NB4 (cell line): ENCODE results near the gene KRT222.

Experiments
- DNase-seq: peaks from one replicate; pipeline ENCODE4 v3.0.0; 2010; ENCODE audit warnings: low read depth
- H3K4me3 ChIP-seq: one replicate; pipeline ENCODE4 v1.5.1; 2011; ENCODE audit warnings: mild to moderate bottlenecking, low read depth, low read length, moderate library complexity
- CTCF ChIP-seq: IDR thresholded peaks from one replicate; pipeline ENCODE4 v1.5.1; 2012; ENCODE audit warnings: low read depth, low read length
- MYC ChIP-seq: IDR thresholded peaks from 2 replicates; pipeline ENCODE4 v1.6.1; 2011; ENCODE audit warnings: low read depth, low read length
- POLR2A ChIP-seq: IDR thresholded peaks from 2 replicates; pipeline ENCODE4 v1.6.1; 2011; ENCODE audit warnings: mild to moderate bottlenecking; ENCODE audit not compliant: insufficient read length; ENCODE audit errors: extremely low read depth
- TF ChIP-seq, protein P1 (sequence below): IDR thresholded peaks from 2 replicates; pipeline ENCODE4 v1.6.1; 2011; ENCODE audit warnings: low read depth, low read length

The KRT222 gene

GRCh38 chr17:40702271-40702670, 37.3 kb upstream of the KRT222 start:
- no peak overlapping the region for H3K4me3 ChIP-seq
- TF ChIP-seq POLR2A, result no peak
- TF ChIP-seq, protein P1, sequence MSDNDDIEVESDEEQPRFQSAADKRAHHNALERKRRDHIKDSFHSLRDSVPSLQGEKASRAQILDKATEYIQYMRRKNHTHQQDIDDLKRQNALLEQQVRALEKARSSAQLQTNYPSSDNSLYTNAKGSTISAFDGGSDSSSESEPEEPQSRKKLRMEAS, result no peak
- TF ChIP-seq CTCF, result no peak
- TF ChIP-seq MYC, result no peak

DNA sequence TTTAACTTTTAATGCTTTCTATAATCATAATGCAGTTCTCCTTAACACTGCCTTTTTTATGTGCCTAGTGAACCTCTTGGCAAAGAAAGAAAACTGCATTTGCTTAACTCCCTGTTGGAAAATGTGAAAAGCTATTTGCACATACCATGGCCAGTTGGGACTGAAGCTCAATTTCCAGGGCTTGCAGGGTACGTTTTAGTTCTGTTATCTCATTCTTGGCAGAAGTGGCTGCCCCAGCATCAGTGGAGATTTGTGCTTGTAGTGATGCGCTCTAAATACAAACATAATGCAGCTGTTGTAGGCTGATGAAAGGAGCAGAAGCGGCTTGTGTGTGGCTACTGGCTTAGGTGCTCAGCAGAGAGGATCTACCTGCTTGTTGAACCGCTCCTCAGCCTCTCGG, 34.9 kb upstream of the KRT222 start:
- TF ChIP-seq MYC, result no peak
- TF ChIP-seq, protein P1, result no peak
- no peak for TF ChIP-seq POLR2A
- no peak for DNase-seq

More at GRCh38 chr17:40702271-40702670, 37.3 kb upstream of the KRT222 start:
- DNase-seq, result no peak

DNA sequence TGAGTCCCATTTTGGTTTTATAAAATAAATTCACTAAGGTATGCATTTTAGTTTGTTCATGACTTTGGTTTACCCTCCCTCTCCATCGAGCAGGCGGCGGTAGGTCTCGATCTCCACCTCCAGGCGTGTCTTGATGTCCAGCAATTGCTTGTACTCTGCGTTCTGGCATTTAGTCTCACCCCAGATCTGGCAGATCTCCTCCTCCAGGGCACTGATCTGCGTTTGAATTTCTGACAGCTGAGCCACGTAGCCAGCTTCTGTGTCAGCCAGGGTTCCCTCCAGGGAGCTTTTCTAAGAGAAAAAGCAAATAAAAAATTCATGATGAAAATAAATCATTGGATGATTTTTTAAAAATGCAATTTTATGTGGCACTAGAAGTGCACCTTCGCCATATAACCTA, 34.4 kb upstream of the KRT222 start:
- no peak overlapping the region for H3K4me3 ChIP-seq
- DNase-seq, result no peak
- TF ChIP-seq, protein P1, result no peak
- TF ChIP-seq MYC (no peak), POLR2A (no peak), CTCF (no peak)

More for the DNA sequence above, 34.9 kb upstream of the KRT222 start:
- no peak overlapping the region for H3K4me3 ChIP-seq

DNA sequence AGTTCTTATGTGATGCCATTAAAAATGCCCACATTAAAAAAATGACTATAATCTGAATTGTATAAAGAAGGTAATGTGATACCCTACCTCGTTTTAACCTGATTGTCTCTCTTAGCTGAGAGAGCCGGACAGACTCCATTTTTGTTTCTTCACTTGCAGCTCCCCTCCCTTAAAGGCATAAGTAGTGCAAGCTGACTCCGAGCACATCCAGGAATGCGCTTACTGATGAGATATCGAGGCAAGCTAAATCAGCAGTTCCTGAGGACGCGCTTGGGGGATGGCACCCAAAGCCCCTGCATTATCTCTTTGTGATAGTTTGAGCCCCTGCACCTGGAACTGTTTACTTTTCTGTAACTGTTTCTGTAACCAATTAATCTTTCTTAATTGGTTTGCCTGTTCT, 32.3 kb upstream of the KRT222 start:
- TF ChIP-seq POLR2A (no peak), MYC (no peak), CTCF (no peak)
- TF ChIP-seq, protein P1, result no peak
- H3K4me3 ChIP-seq, result no peak overlapping the region
- no peak for DNase-seq

DNA sequence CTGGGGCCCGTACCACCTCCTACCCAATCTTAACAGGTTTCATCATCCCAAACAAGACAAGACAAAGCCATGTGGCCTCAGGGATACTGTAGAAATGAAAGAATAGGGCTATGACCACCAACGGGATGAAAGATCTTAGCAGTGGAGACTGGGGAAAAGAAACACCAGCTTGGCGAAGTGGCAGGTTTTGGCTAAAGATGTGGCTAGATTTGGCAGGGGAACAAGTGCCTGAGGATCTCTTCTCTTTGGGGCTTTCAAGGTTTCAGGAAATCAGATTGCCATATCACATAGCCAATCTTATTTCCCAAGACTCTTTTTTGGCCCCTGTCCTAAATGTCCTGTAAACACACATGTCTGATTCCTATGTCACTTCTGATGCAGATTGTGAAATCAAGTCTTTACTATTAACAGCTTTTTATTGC, 31.7 kb upstream of the KRT222 start:
- no peak overlapping the region for H3K4me3 ChIP-seq
- TF ChIP-seq, protein P1, result no peak
- no peak for TF ChIP-seq CTCF
- TF ChIP-seq POLR2A, result no peak
- no peak for TF ChIP-seq MYC
- no peak for DNase-seq

GRCh38 chr17:40695874-40696472, 31.0 kb upstream of the KRT222 start:
- H3K4me3 ChIP-seq, result no peak overlapping the region
- TF ChIP-seq MYC (no peak), CTCF (no peak), POLR2A (no peak)
- TF ChIP-seq, protein P1, result no peak
- no peak for DNase-seq
